A549 (cell line): ENCODE data around the gene LIMS1. TPM values are rescaled to one million over a fixed set of nuclear protein-coding genes. Genes with fewer than 3 reads are reported as not detected.

Experiments used
- ATAC-seq, 2 experiments: fragments of 200-7000 bp in 1 of 2; fragments of >200 bp in 1 of 2; cut with Nextera tagmentation in 1 of 2; cut with Tn5 transposase in 1 of 2; 3 replicates each; pipeline versions ENCODE4 v1.8.0 to v1.9.1; 2018 to 2020; ENCODE audit warnings: mild to moderate bottlenecking in 1 of 2, moderate library complexity in 1 of 2
- CTCF ChIA-PET: fragments of 300-600 bp; sonication (Branson Sonifier 250); formaldehyde crosslinking; extraction: SDS; loops from one replicate; lab custom pipeline; 2021; ENCODE audit warnings: antibody characterized with exemption, inconsistent platforms; lab: Yijun Ruan, JAX
- POLR2A ChIA-PET: fragments of 350-600 bp; formaldehyde crosslinking; extraction: SDS; loops from one replicate; lab custom pipeline; 2021; ENCODE audit warnings: antibody characterized with exemption, inconsistent platforms; lab: Yijun Ruan, JAX
- DNase-seq, 2 experiments: peaks; one replicate each; pipeline versions ENCODE4 v3.0.0 to v3.0.0-alpha.2; 2011 to 2016; ENCODE audit warnings: low read depth in 1 of 2, low spot score in 1 of 2
- FAIRE-seq: peaks from 2 replicates; lab custom pipeline; 2011; peaks lifted over from hg19 to GRCh38; lab: Jason Lieb, UNC
- H3K27ac ChIP-seq, 2 experiments: fragments of >200 bp; sonication (Bioruptor Twin); formaldehyde crosslinking; 3 replicates each; pipeline ENCODE4 v1.5.1; 2016 to 2017
- H3K4me1 ChIP-seq: fragments of >200 bp; sonication (Bioruptor Twin); formaldehyde crosslinking; 3 replicates; pipeline ENCODE4 v1.6.1; 2016
- H3K4me2 ChIP-seq: fragments of >200 bp; sonication (Bioruptor Twin); formaldehyde crosslinking; 3 replicates; pipeline ENCODE4 v1.6.1; 2016
- H3K4me3 ChIP-seq: fragments of >200 bp; sonication (Bioruptor Twin); formaldehyde crosslinking; 3 replicates; pipeline ENCODE4 v1.5.1; 2016
- H3K9me3 ChIP-seq: fragments of >200 bp; sonication (Bioruptor Twin); formaldehyde crosslinking; 3 replicates; pipeline ENCODE4 v1.6.1; 2016
- CBX8 ChIP-seq: fragments of 200-600 bp; sonication (generic); IDR thresholded peaks from 2 replicates; pipeline ENCODE4 v1.6.1; 2016
- CEBPB ChIP-seq, 2 experiments: fragments of >200 bp in 1 of 2; sonication (Bioruptor Twin) in 1 of 2; formaldehyde crosslinking in 1 of 2; IDR thresholded peaks; 2 replicates each; pipeline ENCODE4 v1.6.1; 2012 to 2016
- CTCF ChIP-seq: fragments of >200 bp; sonication (Bioruptor Twin); formaldehyde crosslinking; IDR thresholded peaks from 3 replicates; pipeline ENCODE4 v1.5.1; 2016
- EHMT2 ChIP-seq: fragments of 200-600 bp; sonication (generic); IDR thresholded peaks from 2 replicates; pipeline ENCODE4 v1.6.1; 2016; ENCODE audit warnings: antibody characterized with exemption, low read depth, mild to moderate bottlenecking, moderate library complexity
- ESRRA ChIP-seq: fragments of 150-350 bp; IDR thresholded peaks from 2 replicates; pipeline ENCODE4 v1.6.1; 2014; ENCODE audit warnings: mild to moderate bottlenecking, low read length, borderline replicate concordance
- FOXS1 ChIP-seq: fragments of 250-450 bp; sonication (Bioruptor Pico); IDR thresholded peaks from 2 replicates; pipeline ENCODE4 v1.5.0; 2020; ENCODE audit warnings: mild to moderate bottlenecking, moderate library complexity
- GATA3 ChIP-seq: IDR thresholded peaks from 2 replicates; pipeline ENCODE4 v1.6.1; 2012; ENCODE audit warnings: borderline replicate concordance
- HMGXB4 ChIP-seq: fragments of 250-450 bp; sonication (Bioruptor Pico); IDR thresholded peaks from 2 replicates; pipeline ENCODE4 v1.5.0; 2021; ENCODE audit warnings: mild to moderate bottlenecking, moderate library complexity, borderline replicate concordance
- HOXA7 ChIP-seq: fragments of 250-450 bp; sonication (Bioruptor Pico); IDR thresholded peaks from 2 replicates; pipeline ENCODE4 v1.5.0; 2020; ENCODE audit warnings: mild to moderate bottlenecking, moderate library complexity
- JUNB ChIP-seq: fragments of >200 bp; sonication (Bioruptor Twin); formaldehyde crosslinking; IDR thresholded peaks from 2 replicates; pipeline ENCODE4 v1.6.1; 2016
- MAFK ChIP-seq: fragments of 450-650 bp; IDR thresholded peaks from 2 replicates; pipeline ENCODE4 v1.6.1; 2014; ENCODE audit not compliant: partially characterized antibody
- MAX ChIP-seq: IDR thresholded peaks from 2 replicates; pipeline ENCODE4 v1.6.1; 2012
- MAZ ChIP-seq: fragments of 150-350 bp; IDR thresholded peaks from 2 replicates; pipeline ENCODE4 v1.6.1; 2014; ENCODE audit warnings: antibody characterized with exemption, low read depth, low read length, borderline replicate concordance
- NPAS2 ChIP-seq: fragments of 250-450 bp; sonication (Bioruptor Pico); IDR thresholded peaks from 2 replicates; pipeline ENCODE4 v1.8.0; 2022; ENCODE audit warnings: mild to moderate bottlenecking, moderate library complexity, borderline replicate concordance
- NR3C1 ChIP-seq: fragments of >200 bp; sonication (Bioruptor Twin); formaldehyde crosslinking; IDR thresholded peaks from 3 replicates; pipeline ENCODE4 v1.6.1; 2017
- PHF8 ChIP-seq: fragments of 200-600 bp; sonication (generic); IDR thresholded peaks from 2 replicates; pipeline ENCODE4 v1.6.1; 2016; ENCODE audit warnings: low read depth, mild to moderate bottlenecking, antibody characterized with exemption, moderate library complexity, borderline replicate concordance
- POLR2A ChIP-seq: IDR thresholded peaks from 2 replicates; pipeline ENCODE4 v1.6.1; 2012; ENCODE audit warnings: mild to moderate bottlenecking, low read length
- RARB ChIP-seq: fragments of 250-450 bp; sonication (Bioruptor Pico); IDR thresholded peaks from 2 replicates; pipeline ENCODE4 v1.8.0; 2021; ENCODE audit warnings: mild to moderate bottlenecking, moderate library complexity
- RCOR1 ChIP-seq: fragments of 150-350 bp; IDR thresholded peaks from 2 replicates; pipeline ENCODE4 v1.6.1; 2014; ENCODE audit warnings: antibody characterized with exemption, low read length, low read depth
- RFX5 ChIP-seq: fragments of 450-650 bp; IDR thresholded peaks from 2 replicates; pipeline ENCODE4 v1.7.1; 2014; ENCODE audit warnings: antibody characterized with exemption, mild to moderate bottlenecking, moderate library complexity
- SMC3 ChIP-seq: fragments of >200 bp; sonication (Bioruptor Twin); formaldehyde crosslinking; IDR thresholded peaks from 3 replicates; pipeline ENCODE4 v1.6.1; 2018; ENCODE audit warnings: inconsistent platforms
- TFCP2L1 ChIP-seq: fragments of 250-450 bp; sonication (Bioruptor Pico); IDR thresholded peaks from 2 replicates; pipeline ENCODE4 v1.5.0; 2021; ENCODE audit warnings: mild to moderate bottlenecking
- USF2 ChIP-seq: fragments of 450-650 bp; IDR thresholded peaks from 2 replicates; pipeline ENCODE4 v1.6.1; 2014; ENCODE audit warnings: antibody characterized with exemption
- ZC3H11A ChIP-seq: fragments of 450-650 bp; IDR thresholded peaks from 2 replicates; pipeline ENCODE4 v1.6.1; 2014; ENCODE audit warnings: antibody characterized with exemption, mild to moderate bottlenecking
- WGBS: methylation state at CpG from one replicate; pipeline ENCODE4 v1.1.6; 2017; ENCODE audit errors: missing lambda C conversion rate; 5-methylcytosine and 5-hydroxymethylcytosine counted together
- polyA plus RNA-seq, 4 experiments: library from polyadenylated mRNA; depleted of rRNA in 3 of 4; stranded (reverse); fragments of >200 nt; fragmentation: RNase III in 1 of 4; extraction: RNeasy Plus Mini Kit Qiagen cat#74134 plus additional on column Dnase treatment in 1 of 4; gene quantifications; 2 replicates in 3 of 4; 3 replicates in 1 of 4; pipeline ENCODE4 v1.2.3, GENCODE V29; 2011 to 2017

The LIMS1 gene
- polyA plus RNA-seq, 2 of the 4 experiments (the other 2 are of a cell fraction) = 40.0 to 94.1 TPM

GRCh38 chr2:108541451-108541850 lies 7.2 kb downstream of the LIMS1 start:
- Histone ChIP-seq H3K9me3 (no peaks in the 10 kb centered on the region), H3K4me2 (no peak overlapping the region), H3K4me1 (peaks cover 21% of the 10 kb centered on the region), H3K27ac (no peak overlapping the region), H3K4me3 (no peak overlapping the region)
- no peak for ATAC-seq
- TF ChIP-seq HOXA7 = no peak
- no peak for TF ChIP-seq JUNB
- TF ChIP-seq TFCP2L1 (CRISPR knock-in tag) = no peak
- no peak for TF ChIP-seq RARB (CRISPR knock-in tag)
- TF ChIP-seq NR3C1 = no peak
- TF ChIP-seq USF2 = no peak
- no peak for TF ChIP-seq CEBPB (IDR thresholded peaks at IDR 0.05)
- no peak for TF ChIP-seq RFX5
- TF ChIP-seq POLR2A = no peak
- no peak for TF ChIP-seq ZC3H11A
- TF ChIP-seq CTCF = no peak
- no peak for TF ChIP-seq MAX
- TF ChIP-seq MAZ = no peak
- no peak for TF ChIP-seq MAFK
- no peak for TF ChIP-seq PHF8
- TF ChIP-seq RCOR1 = no peak
- no peak for TF ChIP-seq ESRRA
- no peak for TF ChIP-seq GATA3
- no peak for TF ChIP-seq EHMT2
- 93% methylated on average over 4 of the region's 4 CpGs for WGBS
- no peak for FAIRE-seq
- no peak for DNase-seq
- ChIA-PET POLR2A (interaction anchor here (1.3 kb wide), 1 partner anchor 8 kb away, joined by 5 read pairs; the partner anchor contains the start of gene LIMS1), CTCF (interaction anchor here (1.1 to 1.6 kb wide), 4 partner anchors 8 to 95 kb away, joined by 3 to 6 read pairs (median 4); no protein-coding TSS in a partner anchor)

- no peak overlapping the region for H3K27ac ChIP-seq
- H3K4me1 ChIP-seq = peaks cover 15% of the 10 kb centered on the region
- no peaks in the 10 kb centered on the region for H3K9me3 ChIP-seq
- FAIRE-seq = no peak
- DNase-seq = no peak
- H3K4me3 ChIP-seq = no peak overlapping the region
- ChIA-PET POLR2A (interaction anchor here (0.6 to 1.3 kb wide), 2 partner anchors 9 to 27 kb away, joined by 4 to 5 read pairs; partner anchors contain the start of gene LIMS1), CTCF (interaction anchor here (0.8 to 1.5 kb wide), 4 partner anchors 8 to 94 kb away, joined by 4 to 7 read pairs (median 4); partner anchors contain the start of gene LIMS1)
- H3K4me2 ChIP-seq = no peak overlapping the region
- WGBS = 62% methylated on average over 4 of the region's 4 CpGs
- ATAC-seq = no peak
- TF ChIP-seq FOXS1 (CRISPR knock-in tag) (no peak), RARB (CRISPR knock-in tag) (no peak), ESRRA (no peak), HMGXB4 (CRISPR knock-in tag) (no peak), TFCP2L1 (CRISPR knock-in tag) (no peak), CBX8 (no peak), NPAS2 (CRISPR knock-in tag) (no peak), SMC3 (no peak)
- TF ChIP-seq, all 56 proteins: peak for 0
These were observed 7.8 kb downstream of the LIMS1 start for GRCh38 chr2:108542071-108542470.
